Ecto neural progenitor cell (in vitro differentiated cells): ENCODE measurements around the gene GABPA.
"Not testable (repeated sequence)": the region's sequence is repeated elsewhere in the genome, so short reads cannot be mapped to it uniquely, and the experiment has no call there.

Source experiments
- DNase-seq: peaks from one replicate; pipeline ENCODE4 v3.0.0-alpha.2; 2018; ENCODE audit warnings: low spot score

The GABPA gene

GRCh38 chr21:25737421-25737820 is 2.6 kb downstream of the GABPA start:
- DNase-seq = no peak

DNA sequence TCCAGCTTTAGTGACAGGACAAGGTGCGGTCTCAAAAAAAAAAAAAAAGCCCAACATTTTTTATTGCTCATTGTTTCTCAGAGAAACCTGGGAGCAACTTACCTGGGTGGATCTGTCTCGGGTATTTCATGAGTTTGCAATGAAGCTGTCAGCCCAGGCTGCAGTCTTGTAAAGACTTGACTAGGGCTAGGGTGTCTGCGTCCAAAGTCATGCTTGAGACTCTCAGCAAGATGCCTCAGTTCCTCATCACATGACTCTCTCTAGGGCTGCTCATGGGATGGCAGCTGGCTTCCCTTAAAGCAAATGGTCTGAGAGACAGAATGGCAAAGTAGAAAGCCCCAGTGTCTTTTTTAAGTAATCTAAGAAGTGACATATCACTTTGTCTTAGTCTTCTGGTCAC is 8.1 kb downstream of the GABPA start:
- no peak for DNase-seq

- no peak for DNase-seq
These were observed 10.1 kb downstream of the GABPA start for GRCh38 chr21:25744854-25745253.

- no peak for DNase-seq
These were observed 15.3 kb downstream of the GABPA start for GRCh38 chr21:25750085-25750484.

- no peak for DNase-seq
These were observed 17.6 kb downstream of the GABPA start for GRCh38 chr21:25752416-25752815.

- DNase-seq = no peak
These were observed 21.6 kb downstream of the GABPA start for GRCh38 chr21:25756190-25756932.

DNA sequence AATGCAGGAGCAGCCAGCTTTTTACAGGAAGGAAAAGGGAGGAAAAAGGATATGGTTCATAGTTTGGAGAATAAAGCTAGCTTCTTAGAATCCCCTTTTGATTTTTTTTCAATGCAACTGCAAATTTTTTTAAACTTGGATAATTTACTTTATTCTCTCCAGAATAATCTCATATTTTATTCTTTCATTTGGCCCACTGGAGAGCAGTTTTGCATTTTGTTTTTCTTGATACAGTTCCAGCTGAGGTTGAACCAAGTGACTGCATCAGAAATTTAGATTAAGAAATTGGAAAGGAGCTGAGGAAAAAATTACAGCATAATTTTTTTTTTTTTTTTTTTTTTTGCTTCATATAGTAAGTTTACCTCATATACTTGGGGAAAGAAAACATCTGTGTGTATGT is 22.8 kb downstream of the GABPA start:
- DNase-seq = no peak

GRCh38 chr21:25759573-25759972 is 24.8 kb downstream of the GABPA start:
- no peak for DNase-seq

DNA sequence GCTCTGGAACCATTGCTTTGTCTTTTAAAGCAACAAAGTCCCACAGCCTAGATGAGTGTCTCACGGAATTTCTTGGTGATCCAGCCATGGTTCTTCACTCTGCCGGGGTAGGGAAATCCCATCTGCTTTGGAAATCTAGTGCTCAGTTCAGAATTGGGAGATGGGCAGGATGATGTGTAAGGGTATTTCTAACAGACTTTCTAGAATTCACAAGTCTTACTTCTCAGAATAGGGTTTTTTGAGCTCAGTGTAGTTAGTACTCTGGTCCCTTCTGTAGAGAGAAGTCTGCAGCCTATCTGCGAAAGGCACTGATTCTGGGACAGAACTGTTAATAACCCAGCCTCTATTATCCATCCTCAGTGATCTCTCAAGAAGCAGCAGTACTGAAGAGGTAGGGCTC is 25.3 kb downstream of the GABPA start:
- no peak for DNase-seq

DNA sequence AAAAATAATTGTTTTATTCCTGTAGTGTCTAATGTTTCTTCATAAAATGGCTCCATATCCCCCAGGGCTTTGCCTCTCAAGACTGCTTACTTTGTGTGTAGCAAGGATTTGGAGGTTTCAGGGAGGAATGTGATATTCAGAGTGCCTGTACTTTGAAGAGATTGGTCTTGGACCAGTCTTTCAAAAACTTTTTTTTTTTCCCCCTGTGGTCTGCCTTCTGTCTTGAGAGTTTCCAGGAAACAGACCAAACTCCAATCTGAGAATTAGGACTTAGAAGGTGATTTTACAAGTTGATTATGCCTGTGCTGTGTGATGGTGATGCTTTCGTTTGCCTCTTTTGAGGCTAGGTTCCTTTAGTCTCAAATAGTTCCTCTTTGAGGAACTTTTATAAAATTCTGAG is 25.9 kb downstream of the GABPA start:
- no peak for DNase-seq

- DNase-seq = no peak
These were observed 29.3 kb downstream of the GABPA start for GRCh38 chr21:25764065-25764464.

DNA sequence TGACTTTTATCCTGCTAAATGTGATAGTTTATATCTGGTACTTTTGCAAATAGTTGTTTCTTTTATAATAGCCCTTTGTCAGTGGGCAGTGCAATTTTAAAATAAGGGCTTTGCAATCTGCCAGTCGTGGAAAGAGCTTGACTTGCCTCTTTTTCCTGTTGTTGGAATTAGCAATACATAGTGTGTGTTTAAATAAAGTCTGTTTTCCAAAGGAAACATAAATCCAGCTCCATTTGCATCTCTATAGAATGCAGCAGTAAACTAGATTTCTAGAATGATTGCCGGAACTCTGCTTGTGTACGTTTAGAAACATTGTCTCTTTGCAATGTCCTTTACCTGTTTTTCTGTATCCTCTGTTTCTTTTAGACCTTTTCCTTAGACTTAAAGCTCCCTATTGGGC is 33.1 kb downstream of the GABPA start:
- DNase-seq = no peak

DNA sequence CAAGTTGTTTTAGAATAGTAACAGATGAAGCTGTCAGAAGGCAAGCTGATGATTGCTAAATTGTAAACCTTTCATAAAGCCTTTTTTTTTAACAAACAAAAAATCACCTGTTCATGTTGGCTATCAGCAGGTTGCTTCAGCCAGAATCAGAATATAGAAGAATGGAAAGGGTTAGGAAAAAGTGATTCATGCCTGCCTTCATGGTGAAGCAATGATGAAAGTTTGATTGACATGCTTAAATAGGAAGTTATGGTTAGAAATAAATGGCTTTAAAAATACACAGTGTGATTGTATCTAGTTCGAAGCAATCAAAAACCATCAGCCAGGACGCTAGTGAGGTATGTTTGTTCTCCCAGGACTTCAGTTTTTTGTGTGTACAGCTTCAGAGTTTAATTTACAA is 37.9 kb downstream of the GABPA start:
- no peak for DNase-seq

DNA sequence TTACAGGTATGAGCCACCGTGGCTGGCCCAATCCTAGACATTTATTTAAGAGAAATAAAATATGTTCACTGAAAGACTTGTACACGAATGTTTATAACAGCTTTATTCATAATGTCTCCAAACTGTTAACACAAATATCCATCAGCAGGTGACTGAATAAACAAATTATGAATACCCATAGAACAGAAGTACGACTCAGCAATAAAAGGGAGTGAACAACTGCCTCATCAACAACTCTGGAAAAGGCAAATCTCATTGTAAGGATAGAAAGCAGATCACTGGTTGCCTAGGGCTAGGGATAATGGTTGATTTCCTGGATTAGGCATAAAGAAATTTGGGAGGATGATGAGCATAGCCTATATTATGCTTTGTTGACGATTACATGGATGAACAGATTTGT is 41.7 kb downstream of the GABPA start:
- DNase-seq = no peak

DNA sequence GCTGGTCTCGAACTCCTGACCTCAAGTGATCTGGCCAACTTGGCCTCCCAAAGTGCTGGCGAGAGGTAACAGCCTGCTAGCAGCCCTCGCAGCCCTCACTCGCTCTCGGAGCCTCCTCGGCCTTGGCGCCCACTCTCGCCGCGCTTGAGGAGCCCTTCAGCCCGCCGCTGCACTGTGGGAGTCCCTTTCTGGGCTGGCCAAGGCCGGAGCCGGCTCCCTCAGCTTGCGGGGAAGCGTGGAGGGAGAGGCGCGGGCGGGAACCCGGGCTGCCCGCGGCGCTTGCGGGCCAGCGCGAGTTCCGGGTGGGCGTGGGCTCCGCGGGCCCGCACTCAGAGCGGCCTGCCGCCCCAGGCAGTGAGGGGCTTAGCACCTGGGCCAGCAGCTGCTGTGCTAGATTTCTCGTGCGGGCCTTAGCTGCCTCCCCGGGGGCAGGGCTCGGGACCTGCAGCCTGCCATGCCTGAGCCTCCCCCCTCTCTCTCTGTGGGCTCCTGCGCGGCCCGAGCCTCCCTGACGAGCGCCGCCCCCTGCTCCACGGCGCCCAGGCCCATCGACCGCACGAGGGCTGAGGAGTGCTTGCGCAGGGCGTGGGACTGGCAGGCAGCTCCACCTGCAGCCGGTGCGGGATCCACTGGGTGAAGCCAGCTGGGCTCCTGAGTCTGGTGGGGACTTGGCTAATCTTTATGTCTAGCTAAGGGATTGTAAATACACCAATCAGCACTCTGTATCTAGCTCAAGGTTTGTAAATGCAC is 43.5 kb downstream of the GABPA start:
- DNase-seq = not testable (repeated sequence)

GRCh38 chr21:25788677-25789076 is 53.9 kb downstream of the GABPA start:
- no peak for DNase-seq

DNA sequence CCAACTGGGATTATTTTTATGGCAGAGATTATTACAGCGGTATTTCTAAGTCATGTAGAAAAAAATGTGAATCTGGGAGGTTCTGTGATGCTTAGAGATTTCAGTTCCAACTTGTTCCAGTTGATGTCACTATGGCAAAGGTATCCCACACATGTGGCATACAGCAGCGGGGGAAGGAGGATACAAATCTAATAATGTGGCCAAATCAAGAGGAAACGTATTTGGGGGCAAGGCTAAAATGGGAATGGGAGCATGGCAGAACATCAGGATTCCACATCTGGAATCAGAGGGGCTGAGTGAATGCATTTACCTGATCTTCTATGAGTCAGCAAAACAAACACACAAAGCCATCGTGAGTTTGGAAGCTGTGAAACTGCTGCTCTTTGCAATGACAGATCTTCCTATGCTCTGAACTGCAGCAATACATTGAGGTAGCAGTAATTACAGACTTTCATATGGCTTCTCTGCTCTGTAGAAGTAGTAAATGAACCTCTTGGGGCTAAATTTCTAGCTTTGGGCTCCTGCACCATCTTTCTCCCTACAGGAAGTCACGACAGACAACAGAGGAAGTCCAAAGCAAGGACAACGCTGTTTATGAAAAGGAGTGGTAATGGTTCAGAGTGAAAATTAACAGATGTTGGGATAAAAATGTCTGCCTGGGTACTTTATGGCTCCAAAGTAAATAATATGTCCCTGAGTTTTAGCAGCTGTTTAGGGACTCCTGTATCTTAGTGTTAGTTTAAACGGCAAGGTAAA is 55.5 kb downstream of the GABPA start:
- DNase-seq = no peak

GRCh38 chr21:25790878-25791204 is 56.1 kb downstream of the GABPA start:
- DNase-seq = no peak

- no peak for DNase-seq
These were observed 56.5 kb downstream of the GABPA start for GRCh38 chr21:25791319-25791718.

DNA sequence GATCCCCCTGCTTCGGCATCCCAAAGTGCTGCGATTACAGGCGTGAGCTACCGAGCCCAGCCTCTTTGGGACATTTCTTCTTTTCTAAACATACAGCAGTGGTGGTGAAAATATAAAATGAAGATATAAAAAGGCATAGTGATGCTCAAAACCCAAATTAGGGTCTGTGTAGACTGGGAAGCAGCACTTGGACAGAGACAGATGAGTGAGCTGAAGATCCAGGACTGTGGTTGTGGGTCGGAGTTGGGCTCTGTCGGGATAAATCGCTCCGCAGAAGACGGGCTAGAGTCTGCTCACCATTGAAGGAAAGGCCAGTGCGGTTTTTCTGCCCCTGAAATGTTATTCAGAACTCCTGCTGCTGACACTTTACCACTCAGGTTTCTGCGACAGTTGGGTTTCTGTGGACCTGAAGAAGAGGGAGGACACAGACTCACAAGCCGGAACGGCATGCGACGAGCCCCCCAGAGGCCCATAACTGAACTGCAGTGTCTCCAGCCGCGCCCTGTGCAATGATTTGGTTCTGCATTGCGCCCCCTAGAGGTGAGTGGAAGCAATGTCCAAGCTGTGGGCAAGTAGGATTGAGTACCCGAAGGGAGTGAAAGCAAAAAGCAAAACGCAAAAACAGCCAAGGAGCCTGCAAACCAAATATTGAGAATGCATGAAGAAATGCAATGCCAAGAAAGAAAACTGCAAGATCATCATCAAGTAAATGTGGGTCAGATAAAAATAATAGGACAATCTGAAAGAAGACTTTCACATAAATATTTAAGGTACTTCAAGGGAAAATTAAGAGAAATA is 66.6 kb downstream of the GABPA start:
- DNase-seq = peak; percentile 94

- DNase-seq = no peak
These were observed 71.3 kb downstream of the GABPA start for GRCh38 chr21:25806060-25806459.

- no peak for DNase-seq
These were observed 72.4 kb downstream of the GABPA start for GRCh38 chr21:25807191-25807590.
